Neural progenitor cell (in vitro differentiated cells): ENCODE measurements around the gene RBCK1.

Experiments used
- CTCF ChIP-seq: fragments of 200-600 bp; sonication (generic); IDR thresholded peaks from 2 replicates; pipeline ENCODE4 v1.5.1; 2017; ENCODE audit warnings: antibody characterized with exemption, mild to moderate bottlenecking
- EZH2phosphoT487 ChIP-seq: fragments of 200-600 bp; sonication (generic); IDR thresholded peaks from 2 replicates; pipeline ENCODE4 v1.6.1; 2017; ENCODE audit warnings: antibody characterized with exemption

GRCh38 chr20:376089-376488 is 32.0 kb upstream of the RBCK1 start:
- TF ChIP-seq CTCF (no peak), EZH2phosphoT487 (no peak)
